NCI-H345 treated with DMSO at 0.1 percent for 48 hours (cell line): ENCODE results near the gene CEACAM7.
"Not testable (repeated sequence)": the region's sequence is repeated elsewhere in the genome, so short reads cannot be mapped to it uniquely, and the experiment has no call there.

Experiments used
- DNase-seq: peaks from one replicate; lab custom pipeline; 2025; ENCODE audit not compliant: unreplicated experiment; lab: John Stamatoyannopoulos, UW

The CEACAM7 gene

DNA sequence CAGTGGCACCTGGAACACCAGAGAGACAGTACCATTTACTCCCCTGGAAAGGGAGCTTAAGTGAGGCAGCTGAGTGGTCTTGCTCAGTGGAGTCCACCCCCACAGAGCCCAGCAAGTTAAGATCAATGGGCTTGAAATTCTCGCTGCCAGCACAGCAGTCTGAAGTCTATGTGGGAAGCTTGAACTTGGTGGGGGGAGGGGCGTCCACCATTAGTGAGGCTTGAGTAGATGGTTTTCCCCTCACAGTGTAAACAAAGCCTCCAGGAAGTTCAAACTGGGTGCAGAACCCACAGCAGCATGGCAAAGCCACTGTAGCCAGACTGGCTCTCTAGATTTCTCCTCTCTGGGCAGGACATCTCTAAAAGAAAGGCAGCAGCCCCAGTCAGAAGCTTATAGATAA, 30.9 kb downstream of the CEACAM7 start:
- DNase-seq = no peak

DNA sequence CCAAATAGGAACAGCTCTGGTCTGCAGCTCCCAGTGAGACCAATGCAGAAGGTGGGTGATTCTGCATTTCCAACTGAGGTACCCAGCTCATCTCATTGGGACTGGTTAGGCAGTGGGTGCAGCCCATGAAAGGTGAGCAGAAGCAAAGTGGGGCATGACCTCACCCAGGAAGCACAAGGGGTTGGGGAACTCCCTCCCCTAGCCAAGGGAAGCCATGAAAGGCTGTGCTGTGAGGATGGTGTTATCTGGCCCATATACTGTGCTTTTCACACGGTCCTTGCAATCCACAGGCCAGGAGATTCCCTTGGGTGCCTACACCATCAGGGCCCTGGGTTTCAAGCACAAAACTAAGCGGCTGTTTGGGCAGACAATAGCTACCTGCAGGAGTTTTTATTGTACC, 31.3 kb downstream of the CEACAM7 start:
- not testable (repeated sequence) for DNase-seq

DNA sequence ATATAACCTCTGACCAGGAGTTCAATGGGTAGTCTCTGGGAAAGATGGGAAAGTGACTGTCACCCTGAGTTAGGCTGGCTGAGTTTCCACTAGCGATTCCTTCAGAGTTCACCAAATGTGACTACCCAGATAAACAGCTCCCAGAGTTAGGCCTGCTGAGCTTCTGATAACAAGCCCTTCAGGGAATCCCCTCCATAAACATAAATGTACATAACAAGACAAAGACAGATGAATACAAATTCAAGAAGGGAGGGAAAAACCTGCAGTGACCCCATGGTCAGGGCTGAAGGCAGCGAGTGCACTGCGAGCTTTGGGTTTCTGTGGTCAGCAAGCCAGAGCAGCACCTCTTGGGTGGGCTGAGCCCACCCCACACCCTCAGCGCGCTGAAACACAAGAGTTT, 35.8 kb downstream of the CEACAM7 start:
- no peak for DNase-seq

DNA sequence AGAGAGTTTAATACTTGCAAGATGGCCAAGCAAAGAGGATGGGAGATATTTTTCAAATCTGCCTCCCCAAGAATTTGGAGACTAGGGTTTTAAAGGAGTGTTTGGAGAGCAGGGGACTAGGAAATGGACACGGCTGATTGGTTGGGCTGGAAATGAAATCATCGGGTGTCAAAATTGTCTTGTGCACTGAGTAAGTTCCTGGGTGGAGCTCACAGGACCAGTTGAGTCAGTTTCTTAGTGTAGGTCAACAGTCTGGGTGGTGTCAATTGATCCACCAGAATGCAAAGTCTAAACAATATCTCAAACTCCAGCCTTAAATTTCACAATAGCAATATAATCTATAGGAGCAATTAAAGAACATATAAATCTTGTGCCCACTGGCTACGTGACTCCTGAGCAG, 38.2 kb downstream of the CEACAM7 start:
- DNase-seq = no peak

DNA sequence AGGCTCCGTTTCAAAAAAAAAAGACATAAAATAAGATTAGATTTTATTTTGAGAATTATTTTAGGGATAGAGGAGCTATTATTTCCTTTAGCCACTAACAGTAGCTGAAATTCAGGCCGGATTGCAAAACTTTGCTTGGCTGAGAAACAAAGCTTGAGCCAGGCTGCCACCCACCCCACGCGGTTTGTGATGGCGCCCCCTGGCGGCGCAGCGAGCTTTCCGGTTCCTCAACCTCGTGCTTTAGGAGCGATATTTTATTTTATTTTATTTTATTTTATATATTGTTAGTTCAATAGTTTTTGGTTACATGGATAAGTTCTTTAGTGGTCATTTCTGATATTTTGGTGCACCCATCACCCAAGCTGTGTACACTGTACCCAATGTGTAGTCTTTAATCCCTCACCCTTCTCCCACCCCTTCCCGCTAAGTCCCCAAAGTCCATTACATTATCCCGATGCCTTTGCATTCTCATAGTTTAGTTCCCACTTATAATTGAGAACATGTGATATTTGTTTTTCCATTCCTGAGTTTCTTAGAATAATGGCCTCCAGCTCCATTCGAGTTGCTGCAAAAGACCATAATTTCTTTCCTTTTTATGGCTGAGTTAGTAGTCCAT, 41.4 kb downstream of the CEACAM7 start:
- DNase-seq = no peak

DNA sequence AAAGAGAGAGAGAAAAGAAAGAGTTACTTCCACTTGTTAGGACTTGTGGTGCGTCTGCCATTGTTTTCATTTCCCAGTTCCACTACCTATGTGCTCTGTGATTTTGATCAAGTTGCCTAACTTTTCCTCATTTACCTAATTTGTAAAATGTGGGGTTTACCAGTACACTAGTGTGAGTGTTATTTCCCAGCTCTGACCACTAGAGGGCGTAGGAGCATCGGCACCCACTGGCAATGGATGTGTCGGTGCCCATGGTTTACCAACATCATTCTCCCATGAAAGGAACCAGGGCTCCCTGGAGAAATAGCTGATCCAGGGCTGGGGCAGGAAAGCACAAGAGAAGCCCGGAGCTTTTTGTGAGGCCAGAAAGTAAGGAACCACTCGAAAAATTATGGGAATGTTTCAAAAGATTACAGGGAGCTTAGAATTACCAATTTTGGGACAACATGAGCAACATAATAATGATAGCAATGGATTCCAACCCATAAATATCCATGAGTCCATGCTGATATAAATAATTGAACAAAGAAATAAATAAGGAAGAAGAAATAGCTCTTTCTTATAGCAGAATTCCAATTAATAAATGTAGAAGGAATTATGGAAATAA, 46.1 kb downstream of the CEACAM7 start:
- DNase-seq = peak; percentile 40

DNA sequence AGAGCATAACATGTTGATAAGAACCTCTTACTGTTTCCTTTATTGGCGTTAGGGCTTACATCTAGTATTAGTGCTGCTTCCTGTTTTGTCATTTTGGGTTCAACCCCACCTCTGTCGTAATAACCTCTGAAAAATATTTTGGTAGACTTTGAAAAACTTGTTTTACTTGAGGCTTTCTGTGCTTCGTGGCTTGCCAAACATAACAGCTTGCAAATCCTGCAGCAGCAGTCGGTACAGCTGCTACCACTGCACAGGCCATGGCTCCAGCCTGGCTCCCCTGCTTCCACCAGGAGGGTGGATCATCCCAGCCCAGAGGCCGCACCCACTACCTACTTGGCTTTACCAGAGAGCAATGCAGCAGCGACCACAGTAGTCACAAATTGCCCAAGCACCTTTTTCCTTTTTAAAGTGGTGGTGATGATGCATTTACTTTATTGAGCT, 49.4 kb downstream of the CEACAM7 start:
- no peak for DNase-seq

DNA sequence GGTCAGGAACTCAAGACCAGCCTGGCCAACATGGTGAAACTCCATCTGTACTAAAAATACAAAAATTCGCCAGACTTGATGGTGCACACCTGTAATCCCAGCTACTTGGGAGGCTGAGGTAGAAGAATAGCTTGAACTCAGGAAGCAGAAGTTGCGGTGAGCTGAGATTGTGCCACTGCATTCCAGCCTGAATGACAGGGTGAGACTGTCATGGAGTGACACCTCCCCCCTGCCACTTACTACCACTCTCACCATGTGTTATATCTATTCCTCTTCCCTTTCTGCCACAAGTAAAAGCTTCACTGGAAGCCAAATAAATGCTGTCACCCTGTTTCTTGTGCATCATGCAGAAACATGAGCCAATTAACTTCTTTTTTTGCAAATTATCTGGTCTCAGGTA, 50.6 kb downstream of the CEACAM7 start:
- DNase-seq = no peak

DNA sequence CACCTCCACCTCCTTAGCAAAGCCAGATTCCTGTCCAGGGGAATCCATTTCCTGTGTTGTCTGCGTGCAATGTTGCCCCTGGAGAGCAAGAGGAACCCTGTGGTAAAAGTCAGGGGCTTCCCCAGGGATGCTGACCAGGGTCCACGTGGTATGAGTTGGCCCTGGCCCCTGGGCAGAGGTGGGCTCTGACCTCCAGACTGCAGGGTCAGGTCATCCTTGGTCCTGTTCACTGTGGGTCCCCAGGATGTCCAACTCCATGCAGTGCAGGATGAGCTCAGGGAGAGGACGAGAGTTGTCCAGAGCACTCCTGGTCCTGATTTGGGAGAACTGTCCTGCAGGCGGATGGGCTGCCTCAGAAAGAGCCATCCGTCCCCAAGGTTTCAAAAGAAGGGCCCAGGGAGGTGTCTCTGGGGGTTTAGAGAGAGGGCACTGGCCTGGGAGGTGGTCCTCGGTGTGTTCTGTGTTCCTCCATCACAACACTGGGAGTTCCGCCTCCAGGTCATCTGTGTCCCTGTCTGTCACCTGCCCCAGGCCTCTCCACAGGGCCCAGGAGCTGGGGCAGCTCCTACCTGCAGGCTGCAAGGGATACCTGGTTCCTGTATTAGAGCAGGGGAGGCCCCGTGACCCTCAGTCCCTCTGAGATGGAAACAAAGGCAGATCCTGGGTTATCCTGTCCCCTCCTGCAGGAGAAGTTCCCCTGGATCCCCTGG, 59.9 kb downstream of the CEACAM7 start:
- DNase-seq = no peak

DNA sequence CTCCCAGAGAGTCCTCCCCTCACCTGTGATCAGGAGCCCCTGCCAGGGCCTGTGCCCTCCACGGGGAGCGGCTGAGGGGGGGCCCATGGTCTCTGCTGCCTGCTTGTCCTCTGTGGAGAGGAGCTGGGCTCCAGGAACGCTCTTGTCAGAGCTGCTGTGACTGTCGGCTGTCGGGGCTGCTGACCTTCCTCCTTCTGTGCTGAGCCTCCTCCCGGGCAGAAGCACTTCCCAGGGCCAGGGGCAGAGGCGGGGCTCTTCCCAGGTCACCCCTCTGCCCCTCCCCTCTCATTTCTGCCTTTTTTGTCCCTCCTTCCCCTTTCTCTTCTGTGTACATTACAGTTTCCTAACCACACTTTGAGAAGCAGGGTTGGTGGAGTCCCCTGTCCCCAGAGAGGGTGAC, 61.2 kb downstream of the CEACAM7 start, which contains the start of gene CEACAM4:
Gene CEACAM4 (minus strand): TSS at position 198 of the 400 bp plus-strand sequence. CDS start 111 bp downstream, at position 87.
- no peak for DNase-seq

DNA sequence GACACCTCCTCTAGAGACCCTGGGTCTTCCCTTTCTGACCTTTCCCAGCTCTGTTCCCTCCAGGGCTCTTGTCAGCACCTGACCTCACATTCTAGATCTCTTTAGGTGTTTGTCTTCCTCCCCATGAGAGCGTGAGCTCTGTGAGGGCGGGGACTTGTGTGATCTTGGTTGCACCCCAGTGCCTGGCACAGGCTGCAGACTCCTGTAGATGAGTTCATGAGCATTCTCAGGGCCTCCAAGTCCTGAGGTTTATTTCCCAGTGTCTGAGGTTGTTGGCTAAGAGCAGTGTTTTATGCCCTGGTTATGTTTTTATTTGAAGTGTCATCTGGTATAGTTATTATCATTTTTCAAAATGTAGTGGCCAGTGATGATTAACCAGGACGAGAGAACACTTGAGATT, 61.8 kb downstream of the CEACAM7 start:
- no peak for DNase-seq

DNA sequence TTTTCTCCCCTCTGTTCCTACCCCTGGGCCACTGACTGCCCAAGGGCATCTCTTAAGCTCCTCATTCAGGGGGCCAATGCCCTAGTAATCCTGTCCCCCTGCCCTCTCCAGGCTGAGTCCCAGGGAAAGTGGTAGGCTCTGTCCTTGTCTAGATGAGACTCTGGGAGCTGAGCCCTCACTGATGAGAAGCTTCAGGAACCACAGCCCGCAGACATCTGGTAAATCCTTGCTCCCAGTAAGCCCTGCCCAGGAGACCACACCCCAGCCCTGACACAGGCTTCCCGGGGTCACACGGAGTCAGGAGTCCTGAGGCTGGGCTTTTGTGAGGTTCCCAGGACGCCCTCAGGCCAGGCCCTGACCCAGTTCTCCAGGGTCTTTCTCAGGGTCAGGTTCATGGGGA, 63.1 kb downstream of the CEACAM7 start:
- DNase-seq = no peak

DNA sequence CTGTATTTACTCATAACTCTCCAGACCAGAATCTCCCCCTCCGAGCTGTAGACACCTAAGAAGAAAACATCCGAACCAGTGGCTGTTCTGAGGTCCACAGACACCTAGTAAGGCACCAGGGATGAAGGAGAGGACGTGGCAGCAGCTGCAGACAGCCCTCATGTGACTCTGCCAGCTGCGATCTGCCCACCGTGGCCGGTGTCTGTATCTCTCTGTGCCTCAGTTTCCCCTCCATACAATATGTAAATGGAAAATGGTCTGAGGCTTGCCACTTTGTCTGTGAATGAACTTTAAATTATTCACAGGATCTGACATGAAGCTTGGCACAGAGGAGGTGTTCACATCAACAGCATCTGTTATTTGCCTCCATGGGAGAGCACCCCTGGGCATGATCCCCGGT, 63.6 kb downstream of the CEACAM7 start:
- DNase-seq = no peak

DNA sequence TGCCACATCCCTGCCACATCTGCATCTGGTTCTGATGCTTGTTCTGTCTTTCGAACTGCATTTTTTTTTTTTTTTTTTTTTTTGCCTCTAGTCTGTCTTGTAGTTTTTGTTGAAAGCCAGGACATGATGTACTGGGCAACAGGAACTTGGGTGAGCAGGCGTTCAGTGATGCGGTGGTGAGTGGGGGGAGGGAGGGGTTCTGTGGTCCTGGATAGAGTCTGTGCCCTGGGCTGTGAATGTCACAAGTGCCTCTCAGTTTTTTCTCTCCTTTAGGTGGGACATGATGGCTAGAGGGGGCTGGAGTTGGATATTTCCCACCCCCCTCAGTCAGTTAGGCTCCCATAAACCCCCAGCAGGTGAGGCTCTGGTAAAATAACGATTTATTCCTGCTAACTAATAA, 64.7 kb downstream of the CEACAM7 start:
- DNase-seq = no peak
